Neural progenitor cell (in vitro differentiated cells): ENCODE data around the gene XYLT1.

Experiments used
- CTCF ChIP-seq: fragments of 200-600 bp; sonication (generic); IDR thresholded peaks from 2 replicates; pipeline ENCODE4 v1.5.1; 2017; ENCODE audit warnings: antibody characterized with exemption, mild to moderate bottlenecking
- EZH2 ChIP-seq: fragments of 200-600 bp; sonication (generic); IDR thresholded peaks from 2 replicates; pipeline ENCODE4 v1.6.1; 2017; ENCODE audit warnings: antibody characterized with exemption, mild to moderate bottlenecking, moderate library complexity
- EZH2phosphoT487 ChIP-seq: fragments of 200-600 bp; sonication (generic); IDR thresholded peaks from 2 replicates; pipeline ENCODE4 v1.6.1; 2017; ENCODE audit warnings: antibody characterized with exemption

GRCh38 chr16:17302620-17303019, 168.1 kb downstream of the XYLT1 start:
- TF ChIP-seq CTCF (no peak), EZH2 (no peak), EZH2phosphoT487 (no peak)
